ENCODE data around the gene DEGS2. TPM values are rescaled to one million over a fixed set of nuclear protein-coding genes. Genes with fewer than 3 reads are reported as not detected.
A peak's percentile ranks its signal among the peaks of the same experiment; 100 is the strongest.

The DEGS2 gene
- total RNA-seq, 1 experiment from 2014 or later: 5.1 TPM

DNA sequence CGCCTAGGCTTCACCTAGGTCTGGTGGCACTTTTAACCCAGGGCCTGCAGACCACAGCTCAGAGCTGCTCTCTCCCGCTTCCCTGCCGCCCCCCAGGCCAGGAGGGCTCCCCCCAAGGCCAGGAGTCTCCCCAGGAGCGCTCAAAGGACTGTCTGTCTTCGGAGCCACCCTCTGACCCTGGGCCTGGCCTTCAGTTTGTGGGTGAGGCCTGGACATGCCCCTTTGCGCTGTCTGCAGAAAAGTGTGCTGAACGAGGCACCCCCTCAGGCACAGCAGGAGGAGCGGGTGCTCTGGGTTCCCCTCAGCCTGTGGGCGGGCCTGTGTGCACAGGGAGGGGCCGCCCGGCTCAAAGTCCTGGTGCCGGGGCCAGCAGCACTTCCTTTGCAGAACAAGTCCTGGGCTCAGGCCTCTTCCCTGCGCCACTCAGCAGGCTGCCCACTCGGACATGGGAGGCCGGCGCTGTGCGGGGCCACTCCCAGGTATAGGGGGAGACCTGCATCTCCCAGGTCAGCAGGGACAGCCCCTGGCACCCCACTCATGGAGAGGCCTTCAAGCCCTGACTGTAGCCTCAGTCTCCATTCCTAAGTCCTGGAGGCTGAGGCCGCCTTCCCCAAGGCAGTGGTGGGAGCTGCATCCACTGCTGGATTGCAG lies 14.3 kb downstream of the DEGS2 start:
- DNase-seq: peak; percentile 68 to 70
- BruUV-seq (replicated peaks): no TSS peak
- CTCF ChIA-PET: interaction anchor here (0.7 to 1.0 kb wide), 2 partner anchors 11 to 15 kb away, joined by 3 to 4 read pairs; partner anchors contain the start of gene DEGS2

DNA sequence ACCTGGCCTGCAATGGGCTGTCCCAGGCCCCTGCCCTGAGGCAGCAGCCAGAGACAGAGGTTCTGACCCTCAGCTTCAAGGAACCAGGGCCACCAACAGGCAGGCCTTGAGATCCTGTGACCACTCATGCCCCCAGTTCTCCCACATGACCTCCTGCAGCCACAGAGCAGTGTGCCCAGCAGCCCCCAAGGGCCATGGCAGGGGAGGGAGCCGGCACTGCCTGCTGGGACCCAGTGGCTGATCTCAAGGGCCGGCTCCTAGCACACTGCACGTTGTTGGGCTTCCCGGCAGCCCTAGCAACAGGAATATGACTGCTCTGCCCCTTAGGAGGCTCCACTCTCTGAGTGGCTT lies 14.8 kb downstream of the DEGS2 start:
- Mint-ChIP-seq H3K27ac (ENCODE audit: unreplicated experiment) (no peak overlapping the region), H3K4me3 (ENCODE audit: unreplicated experiment) (no peak overlapping the region), H3K27me3 (ENCODE audit: insufficient read depth, unreplicated experiment) (no peaks in the 10 kb centered on the region), H3K36me3 (ENCODE audit: insufficient read depth, unreplicated experiment) (no peaks in the 10 kb centered on the region), H3K4me1 (ENCODE audit: low read depth, unreplicated experiment) (no peaks in the 10 kb centered on the region), H3K9me3 (ENCODE audit: unreplicated experiment) (no peaks in the 10 kb centered on the region)
- Histone ChIP-seq H3K27me3 (replicated peaks; ENCODE audit: control insufficient read depth, insufficient read depth, low read length) (no peaks in the 10 kb centered on the region), H3K36me3 (ENCODE audit: control insufficient read depth, insufficient read depth, low read length) (no peaks in the 10 kb centered on the region; the same call in none of the 2 replicates), H3K9me3 (no peaks in the 10 kb centered on the region), H3K4me1 (peaks cover 25% of the 10 kb centered on the region), H3K4me3 (ENCODE audit: low read depth, low read length) (no peak overlapping the region)
- DNase-seq: no peak
- intact Hi-C loops (cut with micrococcal nuclease; ENCODE audit: unreplicated experiment): no loop called here
- no TSS peak for BruUV-seq (replicated peaks)
- ChIA-PET CTCF (no interaction called here), POLR2A (interaction anchor here (0.6 to 0.9 kb wide), 2 partner anchors 48 to 159 kb away, joined by 6 to 7 read pairs; no protein-coding TSS in a partner anchor)
- TF ChIP-seq, protein P1, sequence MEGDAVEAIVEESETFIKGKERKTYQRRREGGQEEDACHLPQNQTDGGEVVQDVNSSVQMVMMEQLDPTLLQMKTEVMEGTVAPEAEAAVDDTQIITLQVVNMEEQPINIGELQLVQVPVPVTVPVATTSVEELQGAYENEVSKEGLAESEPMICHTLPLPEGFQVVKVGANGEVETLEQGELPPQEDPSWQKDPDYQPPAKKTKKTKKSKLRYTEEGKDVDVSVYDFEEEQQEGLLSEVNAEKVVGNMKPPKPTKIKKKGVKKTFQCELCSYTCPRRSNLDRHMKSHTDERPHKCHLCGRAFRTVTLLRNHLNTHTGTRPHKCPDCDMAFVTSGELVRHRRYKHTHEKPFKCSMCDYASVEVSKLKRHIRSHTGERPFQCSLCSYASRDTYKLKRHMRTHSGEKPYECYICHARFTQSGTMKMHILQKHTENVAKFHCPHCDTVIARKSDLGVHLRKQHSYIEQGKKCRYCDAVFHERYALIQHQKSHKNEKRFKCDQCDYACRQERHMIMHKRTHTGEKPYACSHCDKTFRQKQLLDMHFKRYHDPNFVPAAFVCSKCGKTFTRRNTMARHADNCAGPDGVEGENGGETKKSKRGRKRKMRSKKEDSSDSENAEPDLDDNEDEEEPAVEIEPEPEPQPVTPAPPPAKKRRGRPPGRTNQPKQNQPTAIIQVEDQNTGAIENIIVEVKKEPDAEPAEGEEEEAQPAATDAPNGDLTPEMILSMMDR (IDR thresholded peaks at IDR 0.05; ENCODE audit: insufficient read depth in 1 of 2, low read depth in 1 of 2, low read length in 1 of 2, severe bottlenecking in 1 of 2, unreplicated experiment in 1 of 2): no peak

More for the DNA sequence above, 14.3 kb downstream of the DEGS2 start:
- H3K4me3 ChIP-seq (ENCODE audit: low read depth, low read length): no peak overlapping the region
- no peaks in the 10 kb centered on the region for H3K27me3 ChIP-seq (replicated peaks; ENCODE audit: control insufficient read depth, insufficient read depth, low read length)
- Mint-ChIP-seq H3K4me1 (ENCODE audit: low read depth, unreplicated experiment) (no peaks in the 10 kb centered on the region), H3K27me3 (ENCODE audit: insufficient read depth, unreplicated experiment) (no peaks in the 10 kb centered on the region), H3K27ac (ENCODE audit: unreplicated experiment) (peak overlapping the region; percentile 79), H3K9me3 (ENCODE audit: unreplicated experiment) (no peaks in the 10 kb centered on the region), H3K4me3 (ENCODE audit: unreplicated experiment) (no peak overlapping the region), H3K36me3 (ENCODE audit: insufficient read depth, unreplicated experiment) (no peaks in the 10 kb centered on the region)
- intact Hi-C loops (cut with micrococcal nuclease; ENCODE audit: unreplicated experiment): no loop called here
- no peaks in the 10 kb centered on the region; the same call in none of the 2 replicates for H3K36me3 ChIP-seq (ENCODE audit: control insufficient read depth, insufficient read depth, low read length)
- POLR2A ChIA-PET: interaction anchor here (0.9 kb wide), 1 partner anchor 48 kb away, joined by 6 read pairs; no protein-coding TSS in a partner anchor
- peaks cover 25% of the 10 kb centered on the region for H3K4me1 ChIP-seq
- no peaks in the 10 kb centered on the region for H3K9me3 ChIP-seq
- TF ChIP-seq, protein P1 (IDR thresholded peaks at IDR 0.05; ENCODE audit: insufficient read depth in 1 of 2, low read depth in 1 of 2, low read length in 1 of 2, severe bottlenecking in 1 of 2, unreplicated experiment in 1 of 2): no peak

DNA sequence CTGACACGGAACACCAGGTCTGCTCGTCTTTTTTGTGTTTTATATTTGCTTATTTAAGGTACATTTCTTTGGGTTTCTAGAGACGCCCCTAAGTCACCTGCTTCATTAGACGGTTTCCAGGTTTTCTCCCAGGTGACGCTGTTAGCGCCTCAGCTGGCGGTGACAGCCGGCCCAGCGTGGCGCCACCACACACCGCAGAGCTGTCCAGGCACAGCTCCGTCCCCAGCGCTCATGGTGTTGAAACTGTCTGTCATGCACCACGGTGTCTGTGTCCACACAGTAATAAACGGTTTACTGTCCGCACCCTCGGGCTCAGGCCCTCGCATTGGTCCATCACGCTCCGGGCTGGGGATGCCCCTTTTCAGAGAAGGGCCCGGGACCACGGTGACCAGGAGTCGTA lies 15.5 kb downstream of the DEGS2 start:
- H3K4me3 Mint-ChIP-seq (ENCODE audit: unreplicated experiment): no peak overlapping the region
- no peaks in the 10 kb centered on the region; the same call in none of the 2 replicates for H3K36me3 ChIP-seq (ENCODE audit: control insufficient read depth, insufficient read depth, low read length)
- POLR2A ChIA-PET: interaction anchor here (0.6 kb wide), 1 partner anchor 158 kb away, joined by 7 read pairs; no protein-coding TSS in a partner anchor
- H3K27me3 Mint-ChIP-seq (ENCODE audit: insufficient read depth, unreplicated experiment): no peaks in the 10 kb centered on the region
- H3K9me3 Mint-ChIP-seq (ENCODE audit: unreplicated experiment): no peaks in the 10 kb centered on the region
- CTCF ChIA-PET: interaction anchor here (0.6 kb wide), 1 partner anchor 42 kb away, joined by 3 read pairs; no protein-coding TSS in a partner anchor
- no TSS peak for BruUV-seq (replicated peaks)
- intact Hi-C loops (cut with micrococcal nuclease; ENCODE audit: unreplicated experiment): no loop called here
- no peaks in the 10 kb centered on the region for H3K4me1 Mint-ChIP-seq (ENCODE audit: low read depth, unreplicated experiment)
- H3K4me1 ChIP-seq: peaks cover 25% of the 10 kb centered on the region
- TF ChIP-seq, protein P1 (IDR thresholded peaks at IDR 0.05; ENCODE audit: insufficient read depth in 1 of 2, low read depth in 1 of 2, low read length in 1 of 2, severe bottlenecking in 1 of 2, unreplicated experiment in 1 of 2): no peak
- no peak overlapping the region for H3K27ac Mint-ChIP-seq (ENCODE audit: unreplicated experiment)
- H3K27me3 ChIP-seq (replicated peaks; ENCODE audit: control insufficient read depth, insufficient read depth, low read length): no peaks in the 10 kb centered on the region
- DNase-seq: no peak
- no peak overlapping the region for H3K4me3 ChIP-seq (ENCODE audit: low read depth, low read length)
- H3K9me3 ChIP-seq: no peaks in the 10 kb centered on the region
- no peaks in the 10 kb centered on the region for H3K36me3 Mint-ChIP-seq (ENCODE audit: insufficient read depth, unreplicated experiment)
